ENCODE measurements around the gene SAE1. TPM values are rescaled to one million over a fixed set of nuclear protein-coding genes. Genes with fewer than 3 reads are reported as not detected.

SAE1 gene
- total RNA-seq, 1 donor from 2014 or later: 151 TPM

GRCh38 chr19:47109541-47110375 lies 20.9 kb upstream of the SAE1 start:
- Mint-ChIP-seq H3K4me1 (peaks cover 60% of the 10 kb centered on the region), H3K27me3 (no peaks in the 10 kb centered on the region), H3K27ac (peak overlapping the region; percentile 100), H3K36me3 (ENCODE audit: low read depth) (peaks cover 45% of the 10 kb centered on the region), H3K4me3 (peak overlapping the region; percentile 96), H3K9me3 (no peaks in the 10 kb centered on the region)
- DNase-seq: peak; percentile 89
- intact Hi-C loops (cut with micrococcal nuclease): loop anchor here (5.0 kb wide), 2 partner anchors 322 to 507 kb away; partner anchors contain the start of genes CALM3 and SLC1A5

- H3K4me1 Mint-ChIP-seq: peaks cover 58% of the 10 kb centered on the region
- H3K27ac Mint-ChIP-seq: peak overlapping the region; percentile 100
- H3K4me3 Mint-ChIP-seq: peak overlapping the region; percentile 96
- H3K36me3 Mint-ChIP-seq (ENCODE audit: low read depth): peaks cover 45% of the 10 kb centered on the region
- DNase-seq: peak; percentile 81
- intact Hi-C loops (cut with micrococcal nuclease): loop anchor here (5.0 kb wide), 2 partner anchors 323 to 508 kb away; partner anchors contain the start of genes CALM3 and SLC1A5
- no peaks in the 10 kb centered on the region for H3K27me3 Mint-ChIP-seq
- no peaks in the 10 kb centered on the region for H3K9me3 Mint-ChIP-seq
Observed at GRCh38 chr19:47110521-47111005, 20.1 kb upstream of the SAE1 start.

- no peaks in the 10 kb centered on the region for H3K27me3 Mint-ChIP-seq
- H3K4me3 Mint-ChIP-seq: peak overlapping the region; percentile 96
- peak; percentile 85 for DNase-seq
- H3K36me3 Mint-ChIP-seq (ENCODE audit: low read depth): peaks cover 40% of the 10 kb centered on the region
- H3K9me3 Mint-ChIP-seq: no peaks in the 10 kb centered on the region
- H3K27ac Mint-ChIP-seq: peak overlapping the region; percentile 100
- peaks cover 52% of the 10 kb centered on the region for H3K4me1 Mint-ChIP-seq
- intact Hi-C loops (cut with micrococcal nuclease): loop anchor here (5.0 kb wide), 2 partner anchors 324 to 509 kb away; partner anchors contain the start of genes CALM3 and SLC1A5
Observed at GRCh38 chr19:47111006-47111621, 19.5 kb upstream of the SAE1 start.

GRCh38 chr19:47111682-47112165 lies 18.9 kb upstream of the SAE1 start:
- DNase-seq: no peak
- Mint-ChIP-seq H3K36me3 (ENCODE audit: low read depth) (peaks cover 39% of the 10 kb centered on the region), H3K4me3 (peak overlapping the region; percentile 96), H3K4me1 (peaks cover 46% of the 10 kb centered on the region), H3K27me3 (no peaks in the 10 kb centered on the region), H3K27ac (peak overlapping the region; percentile 100), H3K9me3 (no peaks in the 10 kb centered on the region)
- intact Hi-C loops (cut with micrococcal nuclease): loop anchor here (2.0 to 5.0 kb wide), 6 partner anchors 33 to 509 kb away; partner anchors contain the start of genes CALM3 and SLC1A5

GRCh38 chr19:47112166-47112996 lies 18.3 kb upstream of the SAE1 start:
- intact Hi-C loops (cut with micrococcal nuclease): loop anchor here (2.0 to 5.0 kb wide), 6 partner anchors 34 to 510 kb away; partner anchors contain the start of genes CALM3 and SLC1A5
- H3K27me3 Mint-ChIP-seq: no peaks in the 10 kb centered on the region
- H3K27ac Mint-ChIP-seq: peak overlapping the region; percentile 100
- peak overlapping the region; percentile 96 for H3K4me3 Mint-ChIP-seq
- peaks cover 40% of the 10 kb centered on the region for H3K4me1 Mint-ChIP-seq
- peak; percentile 95 for DNase-seq
- H3K9me3 Mint-ChIP-seq: no peaks in the 10 kb centered on the region
- peaks cover 35% of the 10 kb centered on the region for H3K36me3 Mint-ChIP-seq (ENCODE audit: low read depth)

- Mint-ChIP-seq H3K4me1 (peaks cover 31% of the 10 kb centered on the region), H3K4me3 (peak within 1 kb of the TSS; percentile 96), H3K9me3 (no peaks in the 10 kb centered on the region), H3K27ac (peak within 1 kb of the TSS; percentile 100), H3K27me3 (no peaks in the 10 kb centered on the region), H3K36me3 (ENCODE audit: low read depth) (peaks cover 33% of the 10 kb centered on the region)
- DNase-seq: peak; percentile 100
- intact Hi-C loops (cut with micrococcal nuclease): loop anchor here (1.0 to 5.0 kb wide), 8 partner anchors 17 to 511 kb away; partner anchors contain the start of genes CALM3, SAE1 and SLC1A5
Observed at GRCh38 chr19:47112997-47113849, 17.4 kb upstream of the SAE1 start, which contains the start of gene ZC3H4. ZC3H4 (minus strand) TSS chr19:47113776; CDS start chr19:47112584, 1,192 bp downstream.

GRCh38 chr19:47113850-47114651 lies 16.6 kb upstream of the SAE1 start:
- DNase-seq: no peak
- no peaks in the 10 kb centered on the region for H3K9me3 Mint-ChIP-seq
- peak overlapping the region; percentile 100 for H3K27ac Mint-ChIP-seq
- peaks cover 31% of the 10 kb centered on the region for H3K36me3 Mint-ChIP-seq (ENCODE audit: low read depth)
- intact Hi-C loops (cut with micrococcal nuclease): loop anchor here (1.0 to 5.0 kb wide), 8 partner anchors 16 to 512 kb away; partner anchors contain the start of genes CALM3, SAE1 and SLC1A5
- H3K4me1 Mint-ChIP-seq: peaks cover 24% of the 10 kb centered on the region
- H3K4me3 Mint-ChIP-seq: peak overlapping the region; percentile 96
- H3K27me3 Mint-ChIP-seq: no peaks in the 10 kb centered on the region

- Mint-ChIP-seq H3K4me1 (peaks cover 5% of the 10 kb centered on the region), H3K4me3 (no peak overlapping the region), H3K9me3 (no peaks in the 10 kb centered on the region), H3K27ac (no peak overlapping the region), H3K36me3 (ENCODE audit: low read depth) (no peaks in the 10 kb centered on the region), H3K27me3 (peaks cover 2% of the 10 kb centered on the region)
- intact Hi-C loops (cut with micrococcal nuclease): no loop called here
- DNase-seq: no peak
Observed at GRCh38 chr19:47120470-47121067, 10.1 kb upstream of the SAE1 start.

GRCh38 chr19:47122359-47123335 lies 8.0 kb upstream of the SAE1 start:
- intact Hi-C loops (cut with micrococcal nuclease): no loop called here
- no peak for DNase-seq
- no peaks in the 10 kb centered on the region for H3K9me3 Mint-ChIP-seq
- no peaks in the 10 kb centered on the region for H3K36me3 Mint-ChIP-seq (ENCODE audit: low read depth)
- H3K27ac Mint-ChIP-seq: no peak overlapping the region
- peaks cover 5% of the 10 kb centered on the region for H3K4me1 Mint-ChIP-seq
- H3K4me3 Mint-ChIP-seq: no peak overlapping the region
- H3K27me3 Mint-ChIP-seq: peaks cover 2% of the 10 kb centered on the region

- Mint-ChIP-seq H3K4me3 (no peak overlapping the region), H3K36me3 (ENCODE audit: low read depth) (no peaks in the 10 kb centered on the region), H3K9me3 (no peaks in the 10 kb centered on the region), H3K27me3 (peaks cover 2% of the 10 kb centered on the region), H3K4me1 (peaks cover 5% of the 10 kb centered on the region), H3K27ac (no peak overlapping the region)
- intact Hi-C loops (cut with micrococcal nuclease): no loop called here
- no peak for DNase-seq
Observed at GRCh38 chr19:47123406-47123805, 7.2 kb upstream of the SAE1 start.

Measured in activated CD4-positive, alpha-beta T cell treated with anti-CD3 and anti-CD28 coated beads, Interleukin-2, amount 10 ng/mL, durations not matched to agents 24 days and 14 days (primary cell).